GM19328 (cell line): ENCODE data around the gene GNG7.
"Not testable (repeated sequence)": the region's sequence is repeated elsewhere in the genome, so short reads cannot be mapped to it uniquely, and the experiment has no call there.

Source experiments
- ATAC-seq: cut with Tn5 transposase; IDR thresholded peaks from one replicate; pipeline ENCODE4 v1.9.1; 2021; ENCODE audit warnings: mild to moderate bottlenecking, moderate library complexity; ENCODE audit not compliant: unreplicated experiment

Gene GNG7

GRCh38 chr19:2678044-2678671 is 24.3 kb downstream of the GNG7 start:
- ATAC-seq, result no peak

DNA sequence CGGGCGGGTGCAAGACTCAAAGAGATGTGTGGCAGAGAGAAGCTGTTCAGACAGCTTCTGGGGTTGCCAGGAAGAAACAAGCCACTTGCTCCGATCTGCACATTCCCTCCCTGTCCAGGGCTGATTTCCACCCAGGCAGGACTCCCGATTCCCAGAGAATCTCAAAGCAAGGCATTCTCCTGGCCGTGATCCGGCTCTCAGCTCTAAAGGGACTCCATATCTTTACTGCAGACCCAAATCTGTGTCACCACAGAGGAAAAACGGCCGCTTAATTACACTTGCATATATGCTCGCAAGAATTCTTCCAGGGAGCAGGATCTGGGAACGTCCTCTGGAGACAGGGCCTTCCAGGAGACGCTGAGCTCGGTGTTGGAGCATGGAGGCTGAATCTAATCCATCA is 25.7 kb downstream of the GNG7 start:
- no peak for ATAC-seq

- ATAC-seq, result no peak
These were observed 26.6 kb downstream of the GNG7 start for GRCh38 chr19:2675892-2676291.

DNA sequence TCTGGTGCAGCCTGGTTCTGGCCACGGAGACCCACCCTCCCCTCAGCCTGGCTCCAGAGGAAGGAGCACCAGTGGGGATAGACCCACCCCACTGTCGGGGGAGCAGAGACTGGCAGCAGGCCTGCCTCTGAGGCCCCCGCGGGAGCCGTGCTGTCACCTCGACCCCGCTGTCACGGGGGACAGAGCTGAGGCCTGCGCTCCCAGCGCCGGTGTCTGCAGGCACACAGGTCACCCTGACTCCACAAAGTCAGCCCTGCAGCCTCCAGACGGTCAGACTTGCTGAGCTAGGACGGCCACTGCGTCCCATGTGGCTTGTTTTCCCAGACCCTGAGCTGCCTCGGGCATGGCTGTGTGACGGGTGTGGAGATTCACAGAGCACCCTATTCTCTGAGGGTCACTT is 32.3 kb downstream of the GNG7 start:
- ATAC-seq, result no peak

DNA sequence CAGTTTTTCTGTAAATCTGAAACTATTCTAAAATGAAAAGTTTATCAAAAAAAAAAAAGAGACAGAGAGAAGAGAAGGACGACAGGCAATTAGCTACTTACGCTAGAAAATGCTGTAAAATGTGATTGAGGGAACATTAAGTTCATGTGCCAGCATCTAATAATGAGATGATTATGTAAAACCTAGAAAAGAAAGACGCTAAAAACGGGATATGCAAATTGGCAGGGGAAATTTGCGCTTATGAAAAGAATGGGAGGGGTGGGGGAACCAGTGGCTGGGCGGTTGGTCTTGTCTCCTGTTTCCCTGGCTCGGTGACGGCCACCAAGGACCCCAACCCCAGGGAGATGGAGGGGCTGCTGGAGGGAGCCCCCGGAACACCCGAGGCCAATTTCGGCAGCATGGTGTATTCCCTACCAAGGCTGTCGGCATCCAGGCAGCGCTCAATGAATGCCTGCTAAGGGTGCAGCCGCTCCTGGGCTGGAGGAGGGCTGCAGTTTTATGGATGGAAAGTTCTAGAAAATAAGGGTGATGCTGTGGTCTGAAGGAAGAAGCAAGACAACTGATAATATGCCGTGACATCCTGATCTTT is 34.2 kb downstream of the GNG7 start:
- ATAC-seq, result no peak

- not testable (repeated sequence) for ATAC-seq
These were observed 35.1 kb downstream of the GNG7 start for GRCh38 chr19:2667349-2667748.

GRCh38 chr19:2666344-2666994 is 36.0 kb downstream of the GNG7 start:
- ATAC-seq, result no peak

DNA sequence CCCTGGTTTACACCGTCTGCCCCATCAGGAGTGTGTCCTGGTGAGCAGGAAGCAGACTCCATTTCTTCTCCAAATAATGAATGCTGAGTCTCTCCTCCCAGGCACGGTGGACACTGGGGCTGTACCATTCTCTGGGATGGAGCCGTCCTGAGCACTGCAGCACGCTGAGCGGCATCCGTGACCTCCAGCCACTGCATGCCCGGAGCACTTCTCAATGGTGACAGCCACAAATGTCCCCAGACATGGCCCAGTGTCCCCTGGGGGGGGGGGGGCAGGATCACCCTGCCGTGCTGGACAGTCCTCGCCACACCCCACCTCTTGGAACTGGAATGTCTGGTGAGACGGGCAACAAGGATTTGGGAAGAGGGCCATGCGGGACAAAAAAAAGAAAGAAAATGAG is 37.4 kb downstream of the GNG7 start:
- ATAC-seq, result no peak

DNA sequence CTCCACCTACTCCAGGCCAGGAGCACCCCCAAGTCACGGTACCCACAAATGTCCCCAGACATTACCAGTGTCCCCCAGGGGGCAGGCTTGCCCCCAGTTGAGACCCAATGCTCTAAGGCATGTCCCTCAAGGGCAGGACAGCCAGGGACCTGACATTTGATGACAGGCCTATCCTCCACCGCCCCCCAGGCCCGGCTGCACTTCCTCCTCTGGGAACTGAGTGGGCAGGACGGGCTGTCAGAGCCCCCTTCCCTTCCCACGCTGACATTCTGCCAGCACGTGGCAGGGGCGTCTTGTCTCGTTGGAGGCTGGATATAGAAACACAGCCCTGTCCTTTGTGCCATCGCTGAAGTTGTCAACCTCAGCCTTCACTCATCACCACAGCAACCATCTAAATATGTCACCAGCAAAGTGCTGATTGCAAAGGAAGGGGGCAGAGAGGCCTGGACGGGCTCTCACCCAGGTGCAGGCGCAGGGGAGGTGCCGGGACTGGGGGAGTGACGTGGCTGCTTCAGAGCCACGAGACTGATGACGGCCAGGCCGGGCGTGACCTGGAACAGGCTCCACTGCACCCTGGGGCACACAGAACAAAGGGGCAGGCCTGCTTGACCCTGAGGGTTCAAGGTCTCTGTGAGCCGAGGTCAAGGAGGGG is 38.4 kb downstream of the GNG7 start:
- peak; percentile 61 for ATAC-seq

GRCh38 chr19:2661615-2662014 is 40.9 kb downstream of the GNG7 start:
- ATAC-seq, result no peak

- no peak for ATAC-seq
These were observed 42.5 kb downstream of the GNG7 start for GRCh38 chr19:2659856-2660432.

- ATAC-seq, result no peak
These were observed 46.0 kb downstream of the GNG7 start for GRCh38 chr19:2656533-2656932.

GRCh38 chr19:2653710-2654707 is 48.5 kb downstream of the GNG7 start:
- no peak for ATAC-seq

DNA sequence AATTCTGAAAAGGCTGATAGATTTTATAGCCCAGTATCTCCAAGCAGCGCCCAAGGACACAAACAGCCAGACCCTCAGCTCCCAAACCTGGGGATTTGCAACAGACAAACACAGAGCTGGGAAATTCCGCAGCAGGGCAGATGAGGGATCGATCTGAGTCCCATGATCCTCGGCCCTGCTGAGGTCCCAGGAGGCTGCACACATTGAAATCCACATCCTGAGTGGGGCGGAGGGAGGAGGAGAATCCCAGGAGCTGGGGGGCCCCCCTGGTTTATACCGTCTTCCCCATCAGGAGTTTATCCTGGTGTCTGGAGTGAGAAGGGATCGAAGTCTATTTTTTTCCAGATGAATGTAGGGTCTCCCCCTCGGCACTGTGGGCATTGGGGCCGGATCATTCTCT is 49.3 kb downstream of the GNG7 start:
- ATAC-seq, result no peak

GRCh38 chr19:2652504-2653099 is 49.9 kb downstream of the GNG7 start:
- no peak for ATAC-seq

- not testable (repeated sequence) for ATAC-seq
These were observed 51.3 kb downstream of the GNG7 start for GRCh38 chr19:2651002-2651733.

DNA sequence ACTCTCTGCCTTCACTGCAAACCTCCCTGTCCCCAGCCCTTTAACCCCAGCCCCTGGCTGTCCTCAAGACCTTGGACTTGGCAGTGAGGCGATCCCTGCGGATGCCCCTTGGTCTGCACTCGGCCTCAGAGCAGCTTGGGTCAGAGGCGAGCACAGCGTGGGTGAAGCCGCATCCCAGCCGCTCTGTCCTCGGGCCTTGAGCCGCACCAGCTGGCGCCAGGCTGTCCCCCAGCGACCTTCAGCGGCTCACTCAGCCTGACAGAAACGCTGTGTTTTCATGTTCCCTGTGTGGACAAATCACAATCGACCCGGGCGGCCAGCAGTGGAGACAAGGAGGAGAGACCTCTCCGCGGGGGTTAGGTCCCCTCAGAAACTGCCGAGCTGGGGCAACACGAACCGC is 52.0 kb downstream of the GNG7 start:
- no peak for ATAC-seq

DNA sequence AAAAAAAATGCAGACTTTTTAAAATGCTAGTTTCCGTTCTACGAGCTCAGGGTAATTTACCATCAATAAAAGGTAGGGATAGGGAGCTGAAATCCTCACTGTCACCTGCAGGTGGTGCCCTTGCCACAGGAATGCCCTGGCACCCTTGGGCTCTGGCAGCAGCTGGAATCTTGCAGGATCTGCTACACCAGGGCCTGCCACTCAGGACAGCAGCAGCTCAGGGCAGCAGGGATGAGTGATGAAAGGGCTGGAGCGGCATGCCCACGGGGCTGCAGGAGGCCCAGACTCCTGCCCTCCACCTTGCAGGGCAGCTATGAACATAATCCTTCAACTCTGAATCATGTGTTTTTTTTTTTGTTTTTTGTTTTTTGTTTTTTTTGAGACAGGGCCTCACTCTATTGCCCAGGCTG is 54.0 kb downstream of the GNG7 start:
- ATAC-seq, result no peak

DNA sequence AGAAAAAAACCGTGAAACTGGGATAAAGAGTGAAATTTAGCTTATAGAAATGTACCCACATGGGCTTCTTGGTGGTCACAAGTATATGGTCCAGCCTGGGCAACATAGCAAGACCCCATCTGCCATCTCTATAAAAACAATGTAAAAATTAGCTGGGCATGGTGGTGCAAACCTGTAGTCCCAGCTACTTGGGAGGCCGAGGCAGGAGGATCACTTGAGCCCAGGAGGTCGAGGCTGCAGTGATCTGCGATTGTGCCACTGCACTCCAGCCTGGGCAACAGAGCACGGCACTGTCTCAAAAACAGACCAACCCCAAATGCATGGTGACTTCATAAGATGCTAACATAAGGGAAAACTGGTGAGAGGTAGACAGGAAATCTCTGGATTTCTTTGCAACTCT is 54.4 kb downstream of the GNG7 start:
- ATAC-seq, result no peak
